ENCODE measurements around the gene TEX19.

DNA sequence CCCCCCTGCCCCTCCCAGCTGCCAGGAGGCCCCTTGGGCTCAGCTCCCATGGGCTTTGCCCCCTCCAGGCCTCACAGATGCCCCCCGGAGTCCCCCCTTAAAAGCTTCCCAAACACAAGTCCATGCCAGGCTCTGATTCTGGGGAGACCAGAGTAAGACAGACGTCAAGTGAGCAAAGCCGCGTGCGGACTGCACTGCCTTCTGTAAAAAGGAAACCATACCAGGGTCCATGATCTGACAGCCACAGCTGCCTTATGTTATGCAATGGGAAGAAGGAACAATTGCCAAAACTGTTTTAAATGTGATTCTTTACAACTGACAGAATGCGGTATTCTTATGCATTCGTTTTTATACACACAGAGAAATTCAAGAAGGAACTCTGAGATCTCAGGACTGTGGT, 41.2 kb downstream of the TEX19 start:
- TF ChIP-seq TCF7L2 (IDR thresholded peaks at IDR 0.05; ENCODE audit: low read depth, low read length) = no peak
- TF ChIP-seq, protein P1, sequence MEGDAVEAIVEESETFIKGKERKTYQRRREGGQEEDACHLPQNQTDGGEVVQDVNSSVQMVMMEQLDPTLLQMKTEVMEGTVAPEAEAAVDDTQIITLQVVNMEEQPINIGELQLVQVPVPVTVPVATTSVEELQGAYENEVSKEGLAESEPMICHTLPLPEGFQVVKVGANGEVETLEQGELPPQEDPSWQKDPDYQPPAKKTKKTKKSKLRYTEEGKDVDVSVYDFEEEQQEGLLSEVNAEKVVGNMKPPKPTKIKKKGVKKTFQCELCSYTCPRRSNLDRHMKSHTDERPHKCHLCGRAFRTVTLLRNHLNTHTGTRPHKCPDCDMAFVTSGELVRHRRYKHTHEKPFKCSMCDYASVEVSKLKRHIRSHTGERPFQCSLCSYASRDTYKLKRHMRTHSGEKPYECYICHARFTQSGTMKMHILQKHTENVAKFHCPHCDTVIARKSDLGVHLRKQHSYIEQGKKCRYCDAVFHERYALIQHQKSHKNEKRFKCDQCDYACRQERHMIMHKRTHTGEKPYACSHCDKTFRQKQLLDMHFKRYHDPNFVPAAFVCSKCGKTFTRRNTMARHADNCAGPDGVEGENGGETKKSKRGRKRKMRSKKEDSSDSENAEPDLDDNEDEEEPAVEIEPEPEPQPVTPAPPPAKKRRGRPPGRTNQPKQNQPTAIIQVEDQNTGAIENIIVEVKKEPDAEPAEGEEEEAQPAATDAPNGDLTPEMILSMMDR (IDR thresholded peaks at IDR 0.05) = no peak
- TF ChIP-seq, protein P2, sequence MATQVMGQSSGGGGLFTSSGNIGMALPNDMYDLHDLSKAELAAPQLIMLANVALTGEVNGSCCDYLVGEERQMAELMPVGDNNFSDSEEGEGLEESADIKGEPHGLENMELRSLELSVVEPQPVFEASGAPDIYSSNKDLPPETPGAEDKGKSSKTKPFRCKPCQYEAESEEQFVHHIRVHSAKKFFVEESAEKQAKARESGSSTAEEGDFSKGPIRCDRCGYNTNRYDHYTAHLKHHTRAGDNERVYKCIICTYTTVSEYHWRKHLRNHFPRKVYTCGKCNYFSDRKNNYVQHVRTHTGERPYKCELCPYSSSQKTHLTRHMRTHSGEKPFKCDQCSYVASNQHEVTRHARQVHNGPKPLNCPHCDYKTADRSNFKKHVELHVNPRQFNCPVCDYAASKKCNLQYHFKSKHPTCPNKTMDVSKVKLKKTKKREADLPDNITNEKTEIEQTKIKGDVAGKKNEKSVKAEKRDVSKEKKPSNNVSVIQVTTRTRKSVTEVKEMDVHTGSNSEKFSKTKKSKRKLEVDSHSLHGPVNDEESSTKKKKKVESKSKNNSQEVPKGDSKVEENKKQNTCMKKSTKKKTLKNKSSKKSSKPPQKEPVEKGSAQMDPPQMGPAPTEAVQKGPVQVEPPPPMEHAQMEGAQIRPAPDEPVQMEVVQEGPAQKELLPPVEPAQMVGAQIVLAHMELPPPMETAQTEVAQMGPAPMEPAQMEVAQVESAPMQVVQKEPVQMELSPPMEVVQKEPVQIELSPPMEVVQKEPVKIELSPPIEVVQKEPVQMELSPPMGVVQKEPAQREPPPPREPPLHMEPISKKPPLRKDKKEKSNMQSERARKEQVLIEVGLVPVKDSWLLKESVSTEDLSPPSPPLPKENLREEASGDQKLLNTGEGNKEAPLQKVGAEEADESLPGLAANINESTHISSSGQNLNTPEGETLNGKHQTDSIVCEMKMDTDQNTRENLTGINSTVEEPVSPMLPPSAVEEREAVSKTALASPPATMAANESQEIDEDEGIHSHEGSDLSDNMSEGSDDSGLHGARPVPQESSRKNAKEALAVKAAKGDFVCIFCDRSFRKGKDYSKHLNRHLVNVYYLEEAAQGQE (IDR thresholded peaks at IDR 0.05; ENCODE audit: insufficient read depth in 1 of 2, low read depth in 2 of 2, low read length in 1 of 2) = no peak
- TF ChIP-seq POLR2AphosphoS5 (IDR thresholded peaks at IDR 0.05; ENCODE audit: low read depth, low read length) = no peak
- no peak for TF ChIP-seq SIN3A (IDR thresholded peaks at IDR 0.05; ENCODE audit: borderline replicate concordance, insufficient read depth, low read depth, low read length)
